ENCODE data around the gene RAB31. TPM values are rescaled to one million over a fixed set of nuclear protein-coding genes. Genes with fewer than 3 reads are reported as not detected.

Gene RAB31
- total RNA-seq, 1 donor from 2014 or later: 36.8 TPM

- TF ChIP-seq CTCF (IDR thresholded peaks at IDR 0.05): no peak
- no peak for DNase-seq (ENCODE audit: low spot score in 2 of 2)
- Histone ChIP-seq H3K4me3 (no peak overlapping the region), H3K9me3 (no peaks in the 10 kb centered on the region), H3K27me3 (no peaks in the 10 kb centered on the region), H3K4me1 (no peaks in the 10 kb centered on the region), H3K36me3 (no peaks in the 10 kb centered on the region), H3K27ac (no peak overlapping the region)
- intact Hi-C loops (cut with DNase I): no loop called here
Measured at GRCh38 chr18:9884090-9884489, 176.0 kb downstream of the RAB31 start.

GRCh38 chr18:9884532-9885140 lies 176.5 kb downstream of the RAB31 start:
- Histone ChIP-seq H3K4me3 (no peak overlapping the region), H3K27me3 (no peaks in the 10 kb centered on the region), H3K27ac (no peak overlapping the region), H3K4me1 (no peaks in the 10 kb centered on the region), H3K36me3 (no peaks in the 10 kb centered on the region), H3K9me3 (no peaks in the 10 kb centered on the region)
- DNase-seq (ENCODE audit: low spot score in 2 of 2): no peak
- TF ChIP-seq CTCF (IDR thresholded peaks at IDR 0.05): no peak
- intact Hi-C loops (cut with DNase I): no loop called here

GRCh38 chr18:9885170-9886004 lies 177.3 kb downstream of the RAB31 start, which contains the start of gene TXNDC2:
TSS of gene TXNDC2 (plus strand) at chr18:9885973. CDS start at chr18:9886681, 708 bp downstream.
- intact Hi-C loops (cut with DNase I): no loop called here
- H3K27ac ChIP-seq: no peak within 1 kb of the TSS
- no peaks in the 10 kb centered on the region for H3K27me3 ChIP-seq
- no peaks in the 10 kb centered on the region for H3K9me3 ChIP-seq
- no peaks in the 10 kb centered on the region for H3K4me1 ChIP-seq
- no peak for DNase-seq (ENCODE audit: low spot score in 2 of 2)
- no peak for TF ChIP-seq CTCF (IDR thresholded peaks at IDR 0.05)
- H3K36me3 ChIP-seq: no peaks in the 10 kb centered on the region
- no peak within 1 kb of the TSS for H3K4me3 ChIP-seq

GRCh38 chr18:9886005-9886348 lies 177.9 kb downstream of the RAB31 start:
- no peaks in the 10 kb centered on the region for H3K27me3 ChIP-seq
- H3K4me1 ChIP-seq: no peaks in the 10 kb centered on the region
- TF ChIP-seq CTCF (IDR thresholded peaks at IDR 0.05): no peak
- H3K36me3 ChIP-seq: no peaks in the 10 kb centered on the region
- intact Hi-C loops (cut with DNase I): no loop called here
- DNase-seq (ENCODE audit: low spot score in 2 of 2): no peak
- H3K4me3 ChIP-seq: no peak overlapping the region
- no peaks in the 10 kb centered on the region for H3K9me3 ChIP-seq
- no peak overlapping the region for H3K27ac ChIP-seq

GRCh38 chr18:9887992-9888391 lies 179.9 kb downstream of the RAB31 start:
- Histone ChIP-seq H3K4me1 (no peaks in the 10 kb centered on the region), H3K9me3 (no peaks in the 10 kb centered on the region), H3K27ac (no peak overlapping the region), H3K4me3 (no peak overlapping the region), H3K36me3 (no peaks in the 10 kb centered on the region), H3K27me3 (no peaks in the 10 kb centered on the region)
- DNase-seq (ENCODE audit: low spot score in 2 of 2): no peak
- TF ChIP-seq CTCF (IDR thresholded peaks at IDR 0.05): no peak
- intact Hi-C loops (cut with DNase I): no loop called here
